Uterus (tissue), 4 donors: ENCODE results near the gene PALD1. TPM values are rescaled to one million over a fixed set of nuclear protein-coding genes. Genes with fewer than 3 reads are reported as not detected.

Experiments used
- DNase-seq, 2 donors: peaks; one replicate each; pipeline ENCODE4 v3.0.0-alpha.2; 2019 to 2020
- H3K27ac ChIP-seq, 2 donors: fragments of 200-600 bp; sonication (generic); 1 replicate in 1 of 2; 2 replicates in 1 of 2; pipeline ENCODE4 v1.5.1; 2016 to 2018
- H3K27me3 ChIP-seq, 2 donors: fragments of 200-600 bp; sonication (generic); one replicate each; pipeline ENCODE4 v1.5.1; 2018 to 2019; ENCODE audit warnings: control low read depth in 1 of 2
- H3K36me3 ChIP-seq, 2 donors: fragments of 200-600 bp; sonication (generic); one replicate each; pipeline ENCODE4 v1.5.1; 2019; ENCODE audit warnings: control low read depth in 1 of 2
- H3K4me1 ChIP-seq, 2 donors: fragments of 200-600 bp; sonication (generic); one replicate each; pipeline ENCODE4 v1.5.1; 2018 to 2019; ENCODE audit warnings: control low read depth in 1 of 2
- H3K4me3 ChIP-seq, 2 donors: fragments of 200-600 bp; sonication (generic); 1 replicate in 1 of 2; 2 replicates in 1 of 2; pipeline ENCODE4 v1.5.1; 2018 to 2019; ENCODE audit warnings: mild to moderate bottlenecking in 1 of 2
- H3K9me3 ChIP-seq, 2 donors: fragments of 200-600 bp; sonication (generic); one replicate each; pipeline ENCODE4 v1.5.1; 2019; ENCODE audit warnings: control low read depth in 1 of 2
- POLR2A ChIP-seq, 2 donors: fragments of 450-650 bp; IDR thresholded peaks; one replicate each; pipeline ENCODE4 v1.6.1; 2016; ENCODE audit warnings: antibody characterized with exemption in 2 of 2, mild to moderate bottlenecking in 1 of 2, moderate library complexity in 1 of 2
- intact Hi-C: fragments of 100-400 bp; cut with DNase I; formaldehyde crosslinking; loops from one replicate; pipeline ENCODE4 v1.15.1; 2023; ENCODE audit warnings: low total_unique reads
- total RNA-seq, 4 donors: library from RNA; depleted of rRNA in 3 of 4; stranded (reverse); fragments of >200 nt in 3 of 4; gene quantifications; one replicate each; pipeline versions ENCODE4 v1.1.0 to v1.2.4, GENCODE V29; 2014 to 2023
- TF ChIP-seq, protein P1 (sequence below), 4 experiments: fragments of 200-600 bp in 2 of 4; fragments of 450-650 bp in 2 of 4; sonication (generic) in 2 of 4; IDR thresholded peaks; one replicate each; pipeline ENCODE4 v1.5.1; 2016 to 2019; ENCODE audit warnings: antibody characterized with exemption in 4 of 4, mild to moderate bottlenecking in 2 of 4, moderate library complexity in 1 of 4
- donor health status: DM: yes; HTN: yes; CAD: no.

The PALD1 gene
- total RNA-seq, 4 donors from 2014 or later, result 1.8 to 21.6 (median 10.3) TPM

GRCh38 chr10:70465832-70466231 is 12.7 kb upstream of the PALD1 start:
- Histone ChIP-seq H3K27me3 (no peaks in the 10 kb centered on the region), H3K4me3 (no peak overlapping the region), H3K27ac (no peak overlapping the region), H3K36me3 (no peaks in the 10 kb centered on the region), H3K4me1 (no peaks in the 10 kb centered on the region), H3K9me3 (no peaks in the 10 kb centered on the region)
- intact Hi-C loops, result no loop called here
- no peak for TF ChIP-seq POLR2A (IDR thresholded peaks at IDR 0.05)
- TF ChIP-seq, protein P1, sequence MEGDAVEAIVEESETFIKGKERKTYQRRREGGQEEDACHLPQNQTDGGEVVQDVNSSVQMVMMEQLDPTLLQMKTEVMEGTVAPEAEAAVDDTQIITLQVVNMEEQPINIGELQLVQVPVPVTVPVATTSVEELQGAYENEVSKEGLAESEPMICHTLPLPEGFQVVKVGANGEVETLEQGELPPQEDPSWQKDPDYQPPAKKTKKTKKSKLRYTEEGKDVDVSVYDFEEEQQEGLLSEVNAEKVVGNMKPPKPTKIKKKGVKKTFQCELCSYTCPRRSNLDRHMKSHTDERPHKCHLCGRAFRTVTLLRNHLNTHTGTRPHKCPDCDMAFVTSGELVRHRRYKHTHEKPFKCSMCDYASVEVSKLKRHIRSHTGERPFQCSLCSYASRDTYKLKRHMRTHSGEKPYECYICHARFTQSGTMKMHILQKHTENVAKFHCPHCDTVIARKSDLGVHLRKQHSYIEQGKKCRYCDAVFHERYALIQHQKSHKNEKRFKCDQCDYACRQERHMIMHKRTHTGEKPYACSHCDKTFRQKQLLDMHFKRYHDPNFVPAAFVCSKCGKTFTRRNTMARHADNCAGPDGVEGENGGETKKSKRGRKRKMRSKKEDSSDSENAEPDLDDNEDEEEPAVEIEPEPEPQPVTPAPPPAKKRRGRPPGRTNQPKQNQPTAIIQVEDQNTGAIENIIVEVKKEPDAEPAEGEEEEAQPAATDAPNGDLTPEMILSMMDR (IDR thresholded peaks at IDR 0.05), result no peak
- no peak for DNase-seq

GRCh38 chr10:70466951-70467350 is 11.6 kb upstream of the PALD1 start:
- intact Hi-C loops, result no loop called here
- Histone ChIP-seq H3K36me3 (no peaks in the 10 kb centered on the region), H3K4me1 (no peaks in the 10 kb centered on the region), H3K9me3 (no peaks in the 10 kb centered on the region), H3K27ac (no peak overlapping the region), H3K4me3 (no peak overlapping the region), H3K27me3 (no peaks in the 10 kb centered on the region)
- TF ChIP-seq POLR2A (IDR thresholded peaks at IDR 0.05), result no peak
- TF ChIP-seq, protein P1 (IDR thresholded peaks at IDR 0.05), result no peak
- no peak for DNase-seq

DNA sequence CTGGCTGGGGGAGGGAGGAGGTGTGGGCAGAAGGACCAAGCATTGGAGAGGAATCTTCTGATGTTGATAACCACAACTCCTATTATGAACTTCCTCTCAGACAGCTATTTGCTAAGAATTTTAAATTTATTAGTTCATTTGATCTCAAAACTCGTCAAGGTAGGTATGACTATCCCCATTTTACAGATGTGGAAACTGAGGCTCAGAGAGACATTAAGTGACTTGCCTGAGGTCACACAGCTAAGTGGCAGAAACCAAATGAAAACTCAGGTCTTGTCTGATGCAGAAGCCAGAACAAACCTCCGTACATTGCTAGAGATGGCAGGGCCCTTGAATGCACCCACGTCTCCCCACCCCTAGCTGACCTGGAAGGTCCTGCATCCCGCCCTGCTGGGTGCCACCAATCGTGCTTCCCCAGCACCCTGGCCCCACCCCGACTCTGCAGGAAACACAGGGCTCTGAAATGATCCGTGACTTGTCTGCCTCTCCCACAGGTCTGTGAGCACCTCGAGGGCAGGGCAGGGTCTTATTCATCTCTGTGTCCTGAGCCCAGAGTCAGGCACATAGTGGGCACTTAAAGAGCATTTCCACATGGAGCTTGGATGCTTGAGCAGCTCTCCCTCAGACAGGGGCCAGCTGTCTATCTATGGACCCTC is 5.6 kb upstream of the PALD1 start:
- no peak for DNase-seq
- TF ChIP-seq POLR2A (IDR thresholded peaks at IDR 0.05), result no peak
- TF ChIP-seq, protein P1 (IDR thresholded peaks at IDR 0.05), result no peak
- no peak overlapping the region for H3K4me3 ChIP-seq
- no peaks in the 10 kb centered on the region for H3K36me3 ChIP-seq
- no peaks in the 10 kb centered on the region for H3K9me3 ChIP-seq
- intact Hi-C loops, result no loop called here
- H3K4me1 ChIP-seq, result peaks cover 0 to 5% of the 10 kb centered on the region in 2 donors
- no peak overlapping the region for H3K27ac ChIP-seq
- H3K27me3 ChIP-seq, result no peaks in the 10 kb centered on the region

GRCh38 chr10:70474780-70475179 is 3.8 kb upstream of the PALD1 start:
- intact Hi-C loops, result no loop called here

GRCh38 chr10:70475661-70476060 is 2.9 kb upstream of the PALD1 start:
- intact Hi-C loops, result no loop called here
- no peak for DNase-seq
- Histone ChIP-seq H3K4me3 (no peak overlapping the region), H3K27me3 (no peaks in the 10 kb centered on the region), H3K36me3 (no peaks in the 10 kb centered on the region), H3K4me1 (peaks cover 0 to 7% of the 10 kb centered on the region in 2 donors), H3K27ac (no peak overlapping the region), H3K9me3 (no peaks in the 10 kb centered on the region)
- TF ChIP-seq, protein P1 (IDR thresholded peaks at IDR 0.05), result no peak
- no peak for TF ChIP-seq POLR2A (IDR thresholded peaks at IDR 0.05)

More at GRCh38 chr10:70474780-70475179, 3.8 kb upstream of the PALD1 start:
- Histone ChIP-seq H3K27me3 (no peaks in the 10 kb centered on the region), H3K27ac (no peak overlapping the region), H3K4me1 (peaks cover 0 to 7% of the 10 kb centered on the region in 2 donors), H3K4me3 (no peak overlapping the region), H3K36me3 (no peaks in the 10 kb centered on the region), H3K9me3 (no peaks in the 10 kb centered on the region)
- TF ChIP-seq POLR2A (IDR thresholded peaks at IDR 0.05), result no peak
- TF ChIP-seq, protein P1 (IDR thresholded peaks at IDR 0.05), result no peak
- DNase-seq, result no peak
